Osteoblast (primary cell): Measurements from ENCODE around the gene PICK1. TPM values are rescaled to one million over a fixed set of nuclear protein-coding genes. Genes with fewer than 3 reads are reported as not detected.

Source experiments
- DNase-seq: peaks from one replicate; pipeline ENCODE4 v3.0.0; 2011; ENCODE audit warnings: low spot score, mixed read lengths; ENCODE audit not compliant: insufficient read length; ENCODE audit errors: missing footprints
- H2AFZ ChIP-seq: 2 replicates; pipeline ENCODE4 v1.6.0; 2011; ENCODE audit warnings: mild to moderate bottlenecking, low read length
- H3K27ac ChIP-seq: 2 replicates; pipeline ENCODE4 v1.5.1; 2011; ENCODE audit warnings: mild to moderate bottlenecking, low read depth, low read length, moderate library complexity
- H3K27me3 ChIP-seq: 2 replicates; pipeline ENCODE4 v1.6.0; 2012; ENCODE audit warnings: mild to moderate bottlenecking, control low read depth, inconsistent platforms, low read length, moderate library complexity; ENCODE audit not compliant: insufficient read depth
- H3K36me3 ChIP-seq: 2 replicates; pipeline ENCODE4 v1.5.1; 2011; ENCODE audit warnings: mild to moderate bottlenecking, low read length, control low read depth, moderate library complexity; ENCODE audit not compliant: insufficient read depth
- H3K4me1 ChIP-seq: 2 replicates; pipeline ENCODE4 v1.5.1; 2011; ENCODE audit warnings: mild to moderate bottlenecking, low read length, control low read depth, moderate library complexity; ENCODE audit not compliant: insufficient read depth
- H3K4me2 ChIP-seq: 2 replicates; pipeline ENCODE4 v1.6.0; 2011; ENCODE audit warnings: mild to moderate bottlenecking, low read length; ENCODE audit not compliant: insufficient read depth
- H3K4me3 ChIP-seq: fragments of 200-600 bp; sonication (generic); 3 replicates; pipeline ENCODE4 v1.5.1; 2012; ENCODE audit warnings: mild to moderate bottlenecking, low read length, inconsistent platforms; ENCODE audit not compliant: insufficient read depth
- H3K79me2 ChIP-seq: 2 replicates; pipeline ENCODE4 v1.6.0; 2012; ENCODE audit warnings: mild to moderate bottlenecking, low read length, control low read depth, inconsistent platforms; ENCODE audit not compliant: insufficient read depth
- H3K9me3 ChIP-seq: 2 replicates; pipeline ENCODE4 v1.5.1; 2011; ENCODE audit warnings: low read depth, low read length, control low read depth
- H4K20me1 ChIP-seq: 2 replicates; pipeline ENCODE4 v1.6.0; 2012; ENCODE audit warnings: mild to moderate bottlenecking, low read length, control low read depth; ENCODE audit not compliant: insufficient read depth
- total RNA-seq: library from RNA; depleted of rRNA; stranded (reverse); fragments of >200 nt; gene quantifications from 2 replicates; pipeline ENCODE4 v1.2.3, GENCODE V29; 2012
- TF ChIP-seq, protein P1 (sequence below): IDR thresholded peaks from 2 replicates; pipeline ENCODE4 v1.5.1; 2011; ENCODE audit warnings: mild to moderate bottlenecking, low read depth, low read length, moderate library complexity; ENCODE audit errors: extremely low read depth

PICK1 gene
- total RNA-seq, 1 donor: 15.6 TPM

- Histone ChIP-seq H3K79me2 (no peaks in the 10 kb centered on the region), H2AFZ (no peak overlapping the region), H3K4me1 (no peaks in the 10 kb centered on the region), H4K20me1 (no peaks in the 10 kb centered on the region), H3K4me2 (no peak overlapping the region), H3K36me3 (no peaks in the 10 kb centered on the region), H3K27me3 (no peaks in the 10 kb centered on the region), H3K4me3 (no peak overlapping the region), H3K9me3 (no peaks in the 10 kb centered on the region), H3K27ac (no peak overlapping the region)
- peak; percentile 88 for DNase-seq
- TF ChIP-seq, protein P1, sequence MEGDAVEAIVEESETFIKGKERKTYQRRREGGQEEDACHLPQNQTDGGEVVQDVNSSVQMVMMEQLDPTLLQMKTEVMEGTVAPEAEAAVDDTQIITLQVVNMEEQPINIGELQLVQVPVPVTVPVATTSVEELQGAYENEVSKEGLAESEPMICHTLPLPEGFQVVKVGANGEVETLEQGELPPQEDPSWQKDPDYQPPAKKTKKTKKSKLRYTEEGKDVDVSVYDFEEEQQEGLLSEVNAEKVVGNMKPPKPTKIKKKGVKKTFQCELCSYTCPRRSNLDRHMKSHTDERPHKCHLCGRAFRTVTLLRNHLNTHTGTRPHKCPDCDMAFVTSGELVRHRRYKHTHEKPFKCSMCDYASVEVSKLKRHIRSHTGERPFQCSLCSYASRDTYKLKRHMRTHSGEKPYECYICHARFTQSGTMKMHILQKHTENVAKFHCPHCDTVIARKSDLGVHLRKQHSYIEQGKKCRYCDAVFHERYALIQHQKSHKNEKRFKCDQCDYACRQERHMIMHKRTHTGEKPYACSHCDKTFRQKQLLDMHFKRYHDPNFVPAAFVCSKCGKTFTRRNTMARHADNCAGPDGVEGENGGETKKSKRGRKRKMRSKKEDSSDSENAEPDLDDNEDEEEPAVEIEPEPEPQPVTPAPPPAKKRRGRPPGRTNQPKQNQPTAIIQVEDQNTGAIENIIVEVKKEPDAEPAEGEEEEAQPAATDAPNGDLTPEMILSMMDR: no peak
Measured at GRCh38 chr22:38040953-38041759, 16.0 kb upstream of the PICK1 start.

GRCh38 chr22:38041760-38042487 lies 15.3 kb upstream of the PICK1 start:
- TF ChIP-seq, protein P1: no peak
- Histone ChIP-seq H3K27ac (no peak overlapping the region), H3K27me3 (no peaks in the 10 kb centered on the region), H3K4me3 (no peak overlapping the region), H3K79me2 (no peaks in the 10 kb centered on the region), H3K9me3 (no peaks in the 10 kb centered on the region), H2AFZ (no peak overlapping the region), H3K36me3 (no peaks in the 10 kb centered on the region), H4K20me1 (no peaks in the 10 kb centered on the region), H3K4me1 (no peaks in the 10 kb centered on the region), H3K4me2 (no peak overlapping the region)
- peak; percentile 26 for DNase-seq

DNA sequence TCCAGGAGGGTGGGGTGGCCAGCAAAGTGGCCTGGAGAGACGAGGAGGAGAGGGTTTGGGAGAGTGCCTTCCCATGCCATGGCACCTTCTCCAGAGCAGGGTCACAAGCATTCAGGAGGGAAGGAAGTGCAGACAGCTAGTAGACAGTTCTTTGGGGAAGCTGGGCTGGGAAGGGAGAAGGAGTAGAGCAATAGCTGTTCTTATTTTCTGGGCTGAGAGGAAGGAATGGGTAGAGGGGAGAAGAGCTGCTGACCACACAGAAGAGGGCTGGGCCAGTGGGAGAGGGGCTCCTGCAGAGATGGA lies 14.8 kb upstream of the PICK1 start:
- Histone ChIP-seq H3K27me3 (no peaks in the 10 kb centered on the region), H2AFZ (no peak overlapping the region), H3K27ac (no peak overlapping the region), H3K79me2 (no peaks in the 10 kb centered on the region), H3K36me3 (no peaks in the 10 kb centered on the region), H3K4me2 (no peak overlapping the region), H3K4me1 (no peaks in the 10 kb centered on the region), H3K4me3 (no peak overlapping the region), H3K9me3 (no peaks in the 10 kb centered on the region), H4K20me1 (no peaks in the 10 kb centered on the region)
- TF ChIP-seq, protein P1: no peak
- no peak for DNase-seq
